OCI-M2 (cell line): ENCODE data around the gene SCAMP4.

Experiments used
- DNase-seq: peaks from one replicate; lab custom pipeline; 2025; ENCODE audit not compliant: unreplicated experiment; lab: John Stamatoyannopoulos, UW

The SCAMP4 gene, protein sequence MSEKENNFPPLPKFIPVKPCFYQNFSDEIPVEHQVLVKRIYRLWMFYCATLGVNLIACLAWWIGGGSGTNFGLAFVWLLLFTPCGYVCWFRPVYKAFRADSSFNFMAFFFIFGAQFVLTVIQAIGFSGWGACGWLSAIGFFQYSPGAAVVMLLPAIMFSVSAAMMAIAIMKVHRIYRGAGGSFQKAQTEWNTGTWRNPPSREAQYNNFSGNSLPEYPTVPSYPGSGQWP

DNA sequence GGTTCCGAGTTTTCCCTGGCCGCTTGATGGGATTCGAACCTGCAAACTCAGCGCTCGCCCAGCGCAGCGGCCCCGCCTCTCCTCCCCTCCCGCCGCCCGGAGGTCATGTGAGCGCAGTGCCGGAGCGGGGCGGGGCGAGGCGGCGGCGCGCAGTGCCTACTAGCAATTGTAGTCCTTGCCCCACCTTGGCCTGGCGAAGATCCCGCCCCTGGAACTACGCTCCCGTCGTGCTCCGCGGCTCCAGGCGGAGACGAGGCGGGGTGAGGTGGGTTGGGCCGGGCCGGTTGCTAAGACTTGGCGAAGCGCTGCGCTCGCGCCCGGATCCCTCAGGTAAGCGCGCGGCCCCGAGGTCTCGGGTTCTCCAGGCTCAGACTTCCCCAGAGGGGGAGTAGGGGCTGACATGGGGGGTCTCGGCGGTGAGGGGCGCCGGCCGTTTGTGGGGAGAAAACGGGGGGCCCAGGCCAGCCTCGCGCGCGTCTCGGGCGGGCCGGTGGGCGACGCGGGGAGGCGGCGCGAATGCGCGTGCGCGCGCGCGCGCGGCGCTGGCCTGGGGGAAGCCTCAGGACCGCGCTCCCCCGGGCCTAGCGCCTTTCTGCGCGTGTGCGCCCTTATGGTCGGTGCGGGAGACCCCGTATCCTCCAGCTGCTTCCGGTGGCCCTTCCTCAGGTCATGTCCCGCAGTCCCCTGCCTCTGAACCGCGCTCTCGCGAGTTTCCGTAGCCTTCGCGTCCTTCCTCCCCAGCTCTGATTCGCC lies at the start of gene SCAMP4, which contains the start of gene ADAT3:
Gene SCAMP4 (plus strand): TSS at position 290 of the 753 bp plus-strand sequence. CDS start 9,621 bp downstream, outside the sequence.
Gene ADAT3 (plus strand): TSS at position 290 of the 753 bp plus-strand sequence. CDS start 6,649 bp downstream, outside the sequence.
- DNase-seq, result peak; percentile 58

GRCh38 chr19:1855828-1856255 lies 49.4 kb upstream of the SCAMP4 start:
- DNase-seq, result no peak

DNA sequence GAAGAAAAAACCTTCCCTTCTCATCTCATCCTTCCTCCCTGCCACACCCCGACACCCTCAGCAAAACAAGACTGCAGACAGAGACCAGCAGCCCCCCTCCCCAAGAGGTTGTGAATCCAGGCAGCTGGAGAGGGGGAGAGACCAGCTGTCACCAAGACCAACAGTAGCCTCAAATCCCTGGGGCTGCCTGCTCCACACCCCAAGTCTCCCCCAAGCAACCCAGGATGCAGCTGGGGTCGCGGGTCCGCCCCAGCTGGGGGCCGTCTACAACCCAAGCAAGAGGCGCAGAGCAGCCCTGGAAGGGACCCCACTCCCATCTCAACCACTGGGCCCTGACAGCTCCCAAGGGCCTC lies 48.9 kb upstream of the SCAMP4 start:
- DNase-seq, result no peak

DNA sequence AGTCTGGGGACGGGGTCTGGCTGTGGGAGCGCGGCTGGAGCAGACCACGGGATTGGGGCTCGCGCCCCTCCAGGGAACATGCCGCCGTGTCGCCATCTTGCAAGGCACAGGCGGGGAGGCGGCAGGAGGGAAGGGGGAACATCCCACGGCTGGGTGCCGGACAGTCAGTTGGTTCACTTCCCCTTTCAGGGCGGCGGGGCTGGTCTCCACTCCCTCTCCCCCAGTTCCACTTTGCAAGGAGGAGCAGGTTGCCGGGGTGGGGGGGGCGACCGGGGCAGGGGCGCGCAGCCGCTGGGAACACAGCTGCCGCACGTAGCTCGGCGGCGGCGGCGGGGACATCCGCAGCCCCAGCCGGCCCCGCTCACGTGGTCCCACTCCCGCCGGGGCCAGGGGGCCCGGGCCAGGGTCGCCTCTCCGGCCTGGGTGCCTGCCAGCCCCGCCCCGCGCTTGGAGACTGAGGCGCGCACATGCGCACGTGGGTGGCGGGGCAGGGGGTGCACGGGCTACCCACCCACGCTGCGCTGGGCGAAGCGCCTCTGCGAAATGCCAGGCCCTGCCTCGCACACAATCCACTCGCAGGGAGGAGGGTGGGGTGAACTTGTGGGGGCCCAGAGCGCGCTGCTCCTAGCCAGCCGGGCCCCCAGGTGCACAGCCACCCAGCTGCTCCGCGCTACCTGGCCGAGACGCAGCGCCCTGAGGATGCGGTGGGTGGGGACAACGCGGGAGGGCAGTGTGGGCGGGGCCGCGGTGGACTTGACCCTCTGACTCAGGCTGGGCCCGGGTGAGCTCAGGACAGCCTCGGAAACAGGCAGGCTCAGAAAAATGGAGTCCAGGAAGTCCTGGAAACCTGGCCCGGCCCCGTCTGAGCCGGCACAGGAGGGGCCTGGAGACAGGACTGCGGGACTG lies 48.2 kb upstream of the SCAMP4 start:
- no peak for DNase-seq

DNA sequence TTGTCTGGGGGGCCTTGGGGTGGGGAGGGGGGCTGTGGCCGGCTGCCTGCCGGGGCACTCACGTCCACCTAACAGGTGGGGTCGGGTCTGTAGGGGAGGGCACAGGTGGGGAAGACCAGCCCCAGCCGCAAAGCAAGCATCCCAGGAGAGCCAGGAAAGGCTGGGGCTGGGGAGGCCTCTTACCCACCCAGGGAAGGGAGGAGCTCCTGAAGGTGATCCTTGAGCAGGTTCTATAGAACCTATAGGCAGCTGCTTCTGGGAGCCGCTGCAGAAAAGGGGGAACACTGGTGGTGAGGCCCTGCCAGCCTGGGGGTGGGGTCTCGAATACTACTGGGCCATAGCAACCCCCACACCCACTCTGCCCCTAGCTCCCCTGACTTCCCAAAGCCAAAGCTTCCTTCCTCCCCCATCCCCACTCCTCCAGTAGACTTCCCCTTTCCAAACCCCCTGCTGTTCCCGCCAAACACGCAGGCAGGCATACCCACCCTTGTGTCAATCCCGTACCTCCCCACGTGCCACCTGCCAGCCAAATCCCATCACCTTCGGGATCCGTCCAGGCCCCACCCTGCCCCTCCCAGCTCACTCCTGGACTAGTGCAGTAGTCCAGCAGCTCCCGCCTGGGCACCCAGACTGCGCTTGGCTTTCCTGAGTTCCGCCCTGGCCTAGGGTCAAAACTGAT lies 47.4 kb upstream of the SCAMP4 start:
- DNase-seq, result no peak

DNA sequence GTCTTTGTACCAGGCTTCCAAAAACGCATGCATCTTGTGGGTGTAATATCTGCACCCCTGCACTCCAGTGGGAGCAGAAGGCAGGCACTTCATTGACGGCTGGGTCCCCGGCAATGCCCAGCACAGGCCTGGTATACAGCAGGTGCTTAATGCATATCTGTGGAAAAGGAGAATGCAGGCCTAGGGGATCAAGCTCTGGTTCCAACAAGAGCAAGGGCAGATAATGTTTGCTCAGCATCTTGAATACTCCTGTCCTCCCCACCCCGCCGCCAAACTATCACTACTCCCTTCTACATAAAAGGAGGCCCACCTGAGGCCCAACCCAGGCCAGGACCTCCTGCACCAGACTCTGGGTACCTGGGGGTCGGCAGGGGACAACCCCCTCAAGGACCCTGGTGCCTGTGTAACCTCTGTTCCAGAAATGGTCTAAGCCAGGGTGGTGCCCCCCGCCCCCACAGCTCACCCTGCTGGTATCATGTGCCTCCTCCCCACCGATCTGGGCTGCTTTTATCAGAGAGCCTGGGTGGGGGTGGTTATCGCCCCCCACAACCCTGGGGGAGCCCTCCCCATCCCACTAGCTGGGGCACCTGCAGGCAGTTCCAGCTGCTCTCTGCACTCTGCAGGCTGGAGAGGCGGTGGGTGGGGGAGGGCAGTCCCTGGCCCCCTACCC lies 46.7 kb upstream of the SCAMP4 start:
- no peak for DNase-seq

GRCh38 chr19:1859331-1859781 lies 45.8 kb upstream of the SCAMP4 start:
- no peak for DNase-seq

DNA sequence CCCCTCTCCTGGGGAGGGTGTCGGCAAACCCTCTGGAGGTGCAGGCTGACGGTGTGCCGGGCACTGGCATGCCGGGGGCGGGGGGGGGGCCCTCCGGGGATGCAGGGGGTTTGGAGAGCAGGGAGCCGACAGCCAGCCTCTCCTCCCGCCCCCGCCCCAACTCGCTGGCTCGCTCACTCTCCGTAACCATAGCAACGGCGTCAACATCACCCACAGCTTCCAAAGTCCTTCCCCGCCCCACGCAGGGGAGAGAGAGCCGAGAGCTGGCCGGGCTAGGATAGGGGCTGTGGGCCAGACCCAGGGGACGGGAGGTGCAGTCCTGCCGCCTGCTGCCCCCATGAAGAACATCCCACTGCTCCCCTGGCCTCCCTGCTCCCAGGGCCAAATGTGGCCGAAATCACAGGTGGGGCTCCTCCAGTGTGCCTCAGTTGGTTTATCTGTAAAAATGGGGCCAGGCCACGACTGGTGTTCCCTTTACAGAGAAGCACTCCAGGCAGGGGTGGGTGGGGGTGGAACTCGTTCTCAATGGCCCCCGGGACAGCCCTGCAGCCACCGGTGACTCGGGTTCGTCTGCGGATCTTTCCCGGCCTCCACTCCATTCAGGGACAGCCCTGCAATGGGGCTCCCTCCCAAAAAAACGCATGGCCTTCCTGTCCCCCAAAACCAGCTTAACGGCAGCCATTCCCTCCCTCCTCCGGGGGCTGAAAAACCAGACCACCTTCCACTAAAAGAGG lies 45.0 kb upstream of the SCAMP4 start:
- no peak for DNase-seq

DNA sequence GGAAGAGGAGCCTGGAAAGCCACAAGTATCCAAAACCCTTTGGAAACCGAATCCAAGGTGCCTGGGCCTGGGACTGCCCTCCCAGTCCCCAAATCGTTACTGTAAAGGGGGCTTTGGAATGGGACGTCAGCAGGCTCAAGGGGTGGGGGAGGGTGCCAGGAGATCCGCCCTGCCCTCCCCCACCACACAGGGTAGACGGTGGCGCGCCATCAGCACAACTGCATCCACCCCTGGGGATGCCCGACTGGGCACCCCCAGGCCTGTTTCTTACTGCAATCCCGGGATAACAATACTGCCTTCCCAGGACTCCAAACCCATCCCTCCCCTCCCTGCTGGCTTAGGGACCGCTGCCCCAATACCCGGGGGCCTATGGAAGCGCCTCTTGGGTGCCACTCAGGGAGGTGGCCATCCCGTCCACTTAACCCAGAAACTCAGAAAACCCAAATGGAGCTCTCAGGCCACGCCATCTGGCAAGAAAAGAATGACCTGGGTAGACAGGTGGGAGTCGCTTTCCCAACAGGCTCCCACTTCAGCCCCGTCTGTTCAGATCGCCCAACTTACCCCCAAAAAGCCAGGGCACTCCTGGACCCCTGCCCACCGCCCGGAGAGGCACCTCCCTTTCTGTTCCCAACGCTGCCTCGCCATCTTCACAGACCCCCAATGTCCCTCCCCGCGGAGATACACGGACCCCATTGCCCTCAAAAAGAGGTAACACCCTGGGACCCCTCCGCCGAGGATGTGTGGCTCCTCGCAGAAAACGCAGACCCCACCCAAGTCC lies 44.2 kb upstream of the SCAMP4 start:
- no peak for DNase-seq

DNA sequence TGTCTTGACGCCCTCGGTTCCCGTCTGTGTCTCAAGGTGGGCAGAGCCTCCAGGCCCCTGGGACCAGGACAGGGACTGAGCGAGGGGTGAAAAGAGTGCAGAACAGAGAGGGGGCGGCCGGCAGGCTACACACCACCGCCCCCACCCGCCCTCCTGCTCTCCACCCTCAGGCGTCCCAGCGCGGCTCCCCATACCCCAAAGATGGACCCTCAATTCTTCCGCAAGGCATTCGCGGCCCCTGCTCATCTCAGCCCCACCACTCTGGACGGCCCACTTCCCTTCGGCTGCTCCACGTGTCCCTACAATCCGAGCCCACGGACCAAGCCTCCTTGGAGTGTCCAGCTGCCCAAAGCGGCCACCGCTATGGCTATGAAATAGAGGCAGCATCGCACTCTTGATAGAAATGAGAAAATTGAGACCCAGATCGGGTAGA lies 43.6 kb upstream of the SCAMP4 start:
- DNase-seq, result no peak

- DNase-seq, result no peak
Measured at GRCh38 chr19:1862068-1862423, 43.2 kb upstream of the SCAMP4 start.

DNA sequence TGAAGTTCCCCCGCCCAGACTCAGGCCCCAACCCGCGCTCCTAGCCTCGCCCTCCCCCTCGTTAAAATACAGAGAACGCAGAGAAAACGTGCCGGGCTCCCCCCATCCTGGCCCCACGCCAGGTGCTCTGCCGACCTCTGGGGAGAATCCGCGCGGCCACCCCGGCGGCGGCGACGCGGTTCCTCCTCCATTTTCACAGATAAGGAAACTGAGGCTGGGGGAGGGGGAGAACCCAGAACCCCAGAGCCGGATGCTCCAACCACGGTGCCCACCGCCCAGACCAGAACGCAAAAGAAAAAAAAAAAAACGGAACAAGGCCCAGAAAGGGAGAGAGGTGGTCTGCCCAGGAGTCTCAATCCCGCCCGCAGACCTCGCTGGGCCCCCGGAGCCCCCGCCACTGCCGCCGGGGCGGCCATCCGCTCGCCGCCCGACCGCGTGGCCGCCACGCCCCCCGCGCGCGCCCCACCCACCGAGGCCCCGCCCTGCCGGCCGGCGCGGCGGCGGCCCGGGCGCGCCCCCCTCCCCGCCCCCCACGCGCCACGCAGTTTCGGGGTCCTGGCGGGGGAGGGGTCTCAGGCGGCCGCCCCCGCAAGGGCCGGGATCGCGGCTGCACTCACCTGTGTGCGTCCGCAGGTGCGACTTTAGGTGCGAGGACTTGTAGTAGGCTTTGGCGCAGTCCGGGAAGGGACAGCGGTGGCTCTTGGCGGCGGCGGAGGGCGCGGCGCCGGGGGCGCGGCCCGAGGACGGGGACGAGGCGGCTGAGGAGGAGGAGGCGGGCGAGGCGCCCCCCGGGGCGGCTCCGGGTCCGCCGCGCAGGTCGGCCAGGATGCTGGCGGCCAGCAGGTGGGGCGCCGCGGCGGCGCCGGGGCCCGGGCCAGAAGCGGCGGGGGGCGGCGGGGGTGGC lies 42.5 kb upstream of the SCAMP4 start:
- no peak for DNase-seq

- DNase-seq, result no peak
Measured at GRCh38 chr19:1863328-1863637, 41.9 kb upstream of the SCAMP4 start, which contains the start of gene KLF16. Gene KLF16, minus strand, starts transcription at chr19:1863579. Its CDS starts 82 bp downstream, at chr19:1863497.

DNA sequence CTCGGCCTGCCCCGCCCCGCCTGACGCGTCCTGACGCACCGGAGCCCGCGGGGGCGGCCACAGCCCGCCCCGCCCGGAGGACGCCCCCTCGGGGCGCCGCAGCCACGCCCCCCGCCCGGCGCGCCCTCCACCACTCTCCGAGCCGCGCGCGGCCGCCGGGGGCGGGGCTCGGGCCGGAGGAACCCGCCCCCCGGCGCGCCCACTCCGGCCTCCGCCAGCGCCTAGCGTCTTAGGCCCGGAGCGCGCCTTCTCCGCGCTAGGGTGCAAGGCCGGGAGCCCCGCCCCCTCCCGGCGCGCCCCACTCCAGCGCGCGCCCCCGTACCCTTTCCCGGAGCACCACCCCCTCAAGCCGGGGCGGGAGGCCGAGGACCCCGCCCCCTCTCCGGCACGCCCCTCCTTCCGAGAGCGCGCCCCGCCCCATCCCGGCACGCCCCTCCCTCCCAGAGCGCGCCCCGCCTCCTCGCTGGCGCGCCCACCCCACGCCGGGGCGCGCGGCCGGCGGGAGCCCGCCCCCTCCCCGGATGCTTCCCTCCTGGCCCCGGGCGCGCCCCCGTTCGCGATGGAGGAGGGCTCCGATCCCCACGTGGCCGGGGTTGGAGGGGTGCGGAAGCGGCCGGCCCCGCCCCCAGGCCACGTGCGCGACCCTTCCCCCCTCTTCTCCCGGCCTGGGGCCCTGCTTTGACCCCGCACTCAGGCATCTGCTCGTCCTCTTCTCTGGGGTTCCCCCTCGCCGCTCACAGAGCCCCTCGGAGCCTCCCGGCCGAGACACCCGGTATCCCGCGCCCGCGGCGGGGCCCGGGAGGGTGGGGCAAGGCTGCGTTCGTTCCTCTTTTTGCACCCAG lies 41.3 kb upstream of the SCAMP4 start:
- no peak for DNase-seq

GRCh38 chr19:1864480-1865171 lies 40.6 kb upstream of the SCAMP4 start:
- no peak for DNase-seq
